GM21576 (cell line): ENCODE data around the gene EDARADD.
A peak's percentile ranks its signal among the peaks of the same experiment; 100 is the strongest.

Experiments
- ATAC-seq: cut with Tn5 transposase; IDR thresholded peaks from one replicate; pipeline ENCODE4 v1.9.1; 2021; ENCODE audit warnings: mild to moderate bottlenecking, moderate library complexity; ENCODE audit not compliant: unreplicated experiment

EDARADD gene

DNA sequence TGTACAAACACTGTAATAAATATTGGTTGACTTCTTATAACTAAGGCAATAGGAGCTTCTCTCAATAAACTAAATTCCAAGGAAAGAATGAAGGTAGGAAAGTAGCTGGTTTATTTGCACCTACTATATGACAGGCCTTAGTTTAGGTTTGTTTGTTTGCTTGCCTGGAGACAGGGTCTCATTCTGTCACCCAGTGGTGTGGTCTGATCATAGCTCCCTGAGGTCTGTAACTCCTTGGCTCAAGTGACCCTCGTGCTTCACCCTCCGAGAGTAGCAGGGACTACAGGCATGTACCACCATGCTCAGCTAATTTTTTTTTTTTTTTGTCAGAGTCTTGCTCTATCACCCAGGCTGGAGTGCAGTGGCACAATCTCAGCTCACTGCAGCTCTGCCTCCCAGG lies 1.9 kb upstream of the EDARADD start:
- no peak for ATAC-seq

DNA sequence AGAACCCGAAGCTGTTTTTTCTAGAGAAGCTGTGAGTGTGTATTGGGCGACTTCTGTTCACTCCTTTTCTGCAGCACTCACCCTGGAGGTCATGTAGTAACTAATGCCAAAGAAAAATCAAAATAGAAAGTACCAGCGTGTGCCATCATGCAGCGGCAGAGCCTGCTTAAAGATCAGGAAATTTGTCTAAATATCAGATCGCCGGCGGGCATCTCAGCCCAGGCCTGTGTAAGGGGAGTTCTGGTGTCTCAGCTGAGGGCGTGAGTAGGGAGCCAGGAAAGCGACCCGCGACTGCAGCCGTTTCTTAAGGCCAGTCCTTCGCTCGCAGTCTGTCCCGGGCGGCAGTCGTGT lies 768 bp downstream of the EDARADD start:
- no peak for ATAC-seq

DNA sequence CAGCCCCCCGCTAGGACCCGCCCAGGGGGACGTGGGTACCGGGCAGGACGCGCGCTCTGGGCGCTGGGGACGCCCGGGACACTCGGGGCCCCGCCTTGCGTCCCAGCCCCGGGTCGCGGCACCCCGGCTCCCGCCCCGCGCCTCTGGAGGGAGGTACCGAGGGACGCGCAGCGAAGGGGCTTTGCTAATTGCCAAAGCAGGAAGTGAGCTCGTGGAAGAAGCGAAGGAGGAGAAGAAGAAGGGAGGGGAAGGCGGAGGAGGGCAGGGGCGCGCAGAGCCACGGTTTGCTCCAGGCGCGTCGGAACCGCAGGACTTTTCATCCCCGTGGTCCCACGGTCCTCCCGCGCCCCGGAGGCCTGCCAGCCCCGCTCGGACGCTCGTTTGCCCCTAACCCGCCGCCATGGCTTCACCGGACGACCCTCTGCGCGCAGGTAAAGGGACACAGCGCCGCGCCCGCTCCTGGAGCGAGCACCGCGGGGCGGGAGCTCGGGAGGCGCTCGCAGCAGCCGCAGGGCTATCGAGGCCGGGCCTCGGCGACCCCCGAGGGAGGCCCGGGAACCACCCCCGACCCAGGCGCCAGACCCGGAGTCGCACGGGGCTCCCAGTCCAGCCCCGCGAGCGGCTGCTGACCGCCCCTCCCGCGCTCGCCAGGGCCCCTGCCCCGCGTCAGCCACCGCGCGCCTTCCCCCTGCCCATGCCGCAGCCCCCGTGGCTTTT lies 1.3 kb downstream of the EDARADD start:
- ATAC-seq: no peak

DNA sequence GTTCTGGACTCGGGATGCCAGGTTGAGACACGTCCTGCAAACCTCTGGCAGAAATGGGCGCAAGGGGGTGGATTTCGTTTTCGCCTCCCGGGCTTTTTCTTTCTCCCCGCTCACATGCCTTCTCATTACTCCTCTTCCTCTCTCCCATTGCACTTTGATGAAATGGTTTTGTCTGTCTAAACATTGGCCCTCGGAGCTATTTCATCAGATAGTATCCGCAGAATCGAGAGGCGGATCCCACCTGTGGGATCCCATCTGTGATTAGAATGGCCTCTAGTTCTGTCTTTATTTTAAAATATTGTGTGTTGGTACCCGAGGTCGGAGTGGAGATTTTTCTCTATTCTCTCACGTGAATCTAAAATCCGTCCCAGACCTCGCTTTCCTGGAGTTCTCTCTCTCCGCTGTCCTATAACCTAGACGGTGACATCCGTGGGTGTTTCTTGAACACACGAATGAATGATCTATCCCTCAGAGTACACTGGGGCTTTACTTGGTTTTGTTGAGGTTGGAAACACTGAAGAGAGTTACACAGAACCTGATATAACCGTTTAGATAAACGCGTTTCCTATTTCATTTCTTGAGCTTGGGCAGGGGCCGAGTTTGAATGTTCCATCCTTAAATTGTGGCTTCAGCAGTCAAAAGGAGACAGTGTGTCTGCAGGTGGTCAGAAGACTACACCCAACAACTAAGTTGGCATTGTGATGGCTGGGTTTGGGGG lies 2.0 kb downstream of the EDARADD start:
- ATAC-seq: no peak

DNA sequence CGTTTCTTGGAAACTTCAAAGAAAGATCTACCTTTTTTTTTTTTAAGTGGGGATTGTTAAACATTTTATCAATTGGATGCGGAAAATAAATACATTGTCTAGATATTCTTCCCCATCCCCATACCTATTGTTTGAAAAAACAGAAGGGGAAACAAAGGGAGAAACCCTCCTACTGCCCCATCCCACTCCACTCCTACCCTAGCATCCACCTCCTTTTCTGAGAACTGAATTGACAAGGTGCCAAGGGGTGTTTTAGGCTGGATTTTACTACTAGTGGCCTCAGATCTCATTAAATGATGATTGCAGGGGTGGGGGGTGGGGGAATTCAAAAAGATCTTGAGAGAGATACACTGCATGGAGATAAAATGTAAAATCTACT lies 2.6 kb downstream of the EDARADD start:
- no peak for ATAC-seq

DNA sequence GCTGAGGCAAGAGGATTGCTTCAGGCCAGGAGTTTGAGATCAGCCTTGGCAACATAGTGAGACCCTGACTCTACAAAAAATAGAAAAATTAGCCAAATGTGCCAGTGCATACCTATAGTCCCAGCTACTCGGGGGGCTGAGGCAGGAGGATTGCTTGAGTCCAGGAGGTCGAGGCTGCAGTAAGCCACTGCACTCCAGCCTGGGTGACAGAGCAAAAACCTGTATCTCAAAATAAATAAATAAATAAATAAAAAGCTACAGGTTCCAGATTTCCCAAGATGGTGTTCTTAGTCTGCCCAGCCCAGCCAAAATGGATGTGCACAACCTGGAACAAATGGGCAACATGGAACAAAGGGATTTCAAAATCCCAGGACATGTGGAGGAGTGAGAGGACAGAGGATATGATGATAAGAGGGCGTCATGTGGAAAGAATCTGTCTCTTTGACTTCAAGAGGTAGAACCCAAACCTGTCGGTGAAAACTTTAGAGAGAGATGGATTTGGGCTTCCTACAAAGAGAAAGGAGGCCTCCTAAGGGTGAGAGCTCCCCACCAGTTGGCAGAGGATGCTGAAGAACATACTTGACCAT lies 3.2 kb downstream of the EDARADD start:
- no peak for ATAC-seq

DNA sequence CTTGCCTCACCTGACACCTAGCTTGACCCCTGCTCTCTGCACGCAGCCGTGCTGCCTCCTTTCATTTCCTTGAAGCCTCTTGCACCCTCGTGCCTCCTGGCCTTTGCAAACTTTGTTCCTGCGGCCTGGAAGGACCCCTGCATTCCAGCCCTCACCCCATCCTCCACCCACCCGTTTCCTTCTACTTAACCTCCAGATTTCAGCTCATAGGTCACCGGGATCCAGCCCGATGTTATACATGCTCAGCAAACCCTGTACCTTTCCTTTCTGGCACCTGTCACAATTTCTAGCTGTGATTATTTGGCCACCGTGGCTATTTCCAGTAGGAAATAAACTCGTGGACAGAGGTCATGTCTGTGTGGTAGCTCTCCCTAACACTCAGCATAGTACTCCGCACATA lies 4.5 kb downstream of the EDARADD start:
- ATAC-seq: no peak

DNA sequence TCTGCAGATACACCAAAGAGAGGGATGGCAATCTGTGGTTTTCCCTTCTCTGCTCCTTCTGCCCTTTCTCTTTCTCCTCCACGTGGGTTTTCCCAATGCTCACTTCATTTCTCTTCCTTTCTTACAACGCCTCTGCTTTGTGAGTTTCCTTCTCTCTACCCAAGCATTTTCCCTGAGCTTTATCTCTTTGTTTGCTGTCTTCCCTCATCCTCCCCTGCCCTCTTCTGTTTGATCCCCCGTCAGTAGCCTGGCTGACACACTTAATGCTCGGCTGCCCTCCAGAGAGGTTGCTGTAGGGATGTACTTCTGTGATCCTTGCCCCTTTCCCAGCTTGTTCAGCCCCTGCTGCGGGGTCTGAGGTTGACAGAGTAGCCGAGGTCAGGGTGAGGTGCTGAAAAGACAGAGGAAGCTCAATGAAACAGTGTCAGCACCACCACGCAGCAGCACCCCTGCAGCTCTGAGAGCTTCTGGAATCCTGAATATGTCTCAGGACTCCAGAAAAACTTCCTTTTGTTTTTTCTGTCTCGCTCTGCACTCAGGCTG lies 6.0 kb downstream of the EDARADD start:
- no peak for ATAC-seq

DNA sequence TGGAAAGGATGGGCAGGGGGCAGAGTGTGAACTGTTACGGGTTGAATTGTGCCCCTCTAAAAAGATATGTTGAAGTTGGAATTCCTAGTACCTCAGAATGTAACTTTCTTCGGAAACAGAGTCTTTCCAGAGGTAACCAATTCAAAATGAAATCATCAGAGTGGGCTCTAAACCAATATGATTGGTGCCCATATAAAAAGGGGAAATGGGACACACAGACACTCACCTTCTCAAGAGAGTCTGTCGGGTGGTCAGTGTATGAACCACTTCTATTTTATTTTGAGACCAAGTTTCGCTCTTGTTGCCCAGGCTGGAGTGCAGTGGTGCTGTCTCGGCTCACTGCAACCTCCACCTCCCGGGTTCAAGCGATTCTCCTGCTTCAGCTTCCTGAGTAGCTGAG lies 7.6 kb downstream of the EDARADD start:
- ATAC-seq: no peak

DNA sequence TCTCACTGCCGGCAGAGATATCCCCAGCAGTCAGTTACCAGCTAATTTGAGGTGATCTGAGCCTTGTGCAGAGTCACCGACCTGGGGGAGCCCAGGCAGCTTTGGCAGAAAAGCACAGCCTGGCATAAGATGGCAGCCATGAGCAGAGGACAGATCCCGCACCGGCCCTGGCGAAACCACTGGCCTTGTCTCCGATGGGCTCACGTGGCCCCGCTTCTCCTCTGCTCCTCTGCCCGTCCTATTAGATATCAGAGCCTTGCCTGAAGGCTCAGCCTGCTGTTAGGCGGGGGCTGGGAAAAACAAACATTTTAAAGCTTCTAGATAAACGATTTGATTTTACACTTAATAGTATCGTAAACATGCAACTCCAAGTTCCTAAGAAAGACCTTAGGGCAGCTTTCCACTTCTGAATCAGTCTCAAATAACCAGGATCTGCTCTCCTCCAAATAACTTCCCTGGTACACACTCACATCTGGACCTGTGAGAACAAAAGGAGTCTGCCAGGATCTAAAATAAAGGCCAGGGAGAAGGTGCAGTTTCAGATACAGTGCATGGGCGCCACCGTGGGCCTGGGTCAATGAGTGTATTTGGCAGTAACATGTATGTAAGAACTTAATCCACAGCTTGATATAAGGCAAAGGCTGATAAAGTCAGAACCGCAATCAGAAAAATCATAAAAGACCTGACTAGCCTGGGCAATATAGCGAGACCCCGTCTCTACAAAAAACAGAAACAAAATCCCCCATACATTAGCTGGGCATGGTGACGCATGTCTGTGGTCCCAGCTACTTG lies 10.0 kb downstream of the EDARADD start:
- no peak for ATAC-seq

DNA sequence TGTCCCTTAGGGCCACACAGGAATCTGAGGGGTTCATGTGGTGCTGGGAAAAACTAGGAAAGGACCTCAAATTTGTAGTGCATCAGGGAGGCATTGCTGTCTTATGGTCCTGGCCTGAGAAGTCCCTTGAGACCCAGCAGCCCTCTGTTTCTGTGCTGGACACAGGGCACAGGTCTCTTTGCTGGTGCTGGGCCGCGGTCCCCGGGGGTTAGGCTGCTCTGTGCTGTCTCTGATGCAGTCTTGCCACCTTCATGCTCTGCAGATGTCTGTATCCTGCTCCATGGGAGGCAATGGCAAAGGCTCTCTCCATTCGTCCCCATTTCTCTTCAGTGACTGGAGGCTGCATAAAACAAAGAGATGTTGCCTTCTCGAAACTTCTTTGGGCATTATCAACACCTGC lies 13.0 kb downstream of the EDARADD start:
- no peak for ATAC-seq

DNA sequence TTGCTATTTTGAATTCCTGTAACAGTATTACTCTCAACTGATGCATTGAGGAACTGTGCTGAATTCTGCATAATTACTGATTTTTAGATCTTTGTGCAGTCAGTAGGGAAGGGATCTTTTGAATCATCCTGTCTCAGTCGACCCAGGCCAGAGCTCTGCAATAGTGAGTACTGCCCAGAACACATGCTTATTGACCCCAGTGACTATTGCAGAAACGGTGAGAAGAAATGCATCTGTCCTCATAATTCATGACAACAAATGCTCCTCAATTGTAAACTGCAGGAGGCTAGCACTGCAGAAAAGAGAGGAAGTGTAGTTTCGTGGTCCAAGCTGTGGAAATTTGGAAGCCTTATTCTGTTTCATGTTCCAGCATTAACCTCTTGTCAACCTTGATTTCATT lies 19.6 kb downstream of the EDARADD start:
- ATAC-seq: no peak

DNA sequence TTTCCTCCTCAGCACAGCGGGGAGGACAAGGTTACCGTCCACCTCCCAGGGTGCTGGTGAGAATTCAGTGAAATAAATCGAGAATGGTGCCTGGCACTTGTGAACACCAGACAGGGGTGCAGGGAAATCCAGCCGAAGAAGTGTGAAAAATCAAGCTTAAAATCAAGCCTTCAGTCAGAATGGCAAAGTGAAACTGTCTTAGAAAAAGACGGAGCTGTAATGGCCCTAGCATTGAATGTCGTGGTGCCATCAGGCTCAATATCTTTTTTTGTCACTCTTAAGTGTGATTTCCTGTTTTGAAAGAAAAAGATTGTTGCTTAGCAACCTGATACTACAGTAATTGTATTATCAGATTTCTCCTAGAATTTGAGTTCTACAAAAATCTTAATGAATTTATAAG lies 22.1 kb downstream of the EDARADD start:
- ATAC-seq: no peak

DNA sequence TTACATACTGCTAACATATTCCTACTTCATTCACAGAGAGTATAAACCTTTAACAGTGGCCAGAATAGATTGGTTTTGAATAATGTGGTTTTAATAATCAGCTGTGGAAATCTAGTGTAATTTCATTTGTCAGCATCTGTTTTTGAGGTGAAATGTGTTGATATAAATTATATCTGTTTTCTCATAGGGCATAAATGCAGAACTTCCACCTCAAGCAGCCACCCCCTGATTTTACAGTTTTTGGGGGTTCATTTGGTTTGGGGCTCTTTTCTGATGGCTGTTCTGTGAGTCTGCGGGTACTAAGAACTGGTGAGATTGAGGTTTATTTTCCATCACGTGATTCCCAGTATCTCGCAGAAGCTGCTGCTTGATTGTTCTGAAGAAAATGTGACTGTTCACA lies 23.2 kb downstream of the EDARADD start:
- no peak for ATAC-seq

DNA sequence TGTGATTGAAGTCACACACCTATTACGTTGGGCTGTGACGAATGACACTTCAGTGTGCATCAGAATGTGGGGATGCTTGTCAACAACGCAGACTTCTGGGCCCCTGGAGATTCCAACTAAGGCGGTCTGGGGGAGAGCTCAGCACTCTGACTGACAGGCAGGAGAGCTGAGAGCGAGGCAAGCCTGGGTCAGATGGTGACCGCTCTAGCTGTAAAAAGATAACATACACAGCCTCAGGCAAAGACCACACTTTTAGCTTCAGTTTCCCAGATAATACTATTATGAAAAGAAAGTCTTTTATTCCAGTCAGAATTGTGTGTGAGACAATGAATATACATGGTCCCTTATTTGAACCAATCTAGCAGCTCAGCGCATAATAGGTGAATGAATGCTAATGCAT lies 25.4 kb downstream of the EDARADD start:
- no peak for ATAC-seq

DNA sequence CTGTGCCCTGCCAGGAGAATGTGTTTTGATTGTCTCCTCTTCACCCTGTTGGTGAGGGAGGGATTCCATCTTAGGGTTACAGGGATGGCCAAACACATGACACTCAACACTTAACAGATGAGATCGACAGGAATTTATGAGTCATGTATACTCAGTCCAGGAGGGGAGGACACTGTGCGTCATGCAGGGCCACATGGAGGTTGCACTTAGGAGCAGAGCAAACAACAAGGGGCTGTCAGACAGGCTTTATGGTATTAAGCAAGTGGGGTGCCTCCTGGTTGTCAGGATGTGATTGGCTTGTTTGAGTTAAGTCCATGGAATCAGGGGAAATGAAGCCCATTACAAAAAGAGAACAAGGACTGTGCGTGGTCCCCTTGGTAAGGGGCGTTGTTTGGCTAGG lies 26.9 kb downstream of the EDARADD start:
- no peak for ATAC-seq

DNA sequence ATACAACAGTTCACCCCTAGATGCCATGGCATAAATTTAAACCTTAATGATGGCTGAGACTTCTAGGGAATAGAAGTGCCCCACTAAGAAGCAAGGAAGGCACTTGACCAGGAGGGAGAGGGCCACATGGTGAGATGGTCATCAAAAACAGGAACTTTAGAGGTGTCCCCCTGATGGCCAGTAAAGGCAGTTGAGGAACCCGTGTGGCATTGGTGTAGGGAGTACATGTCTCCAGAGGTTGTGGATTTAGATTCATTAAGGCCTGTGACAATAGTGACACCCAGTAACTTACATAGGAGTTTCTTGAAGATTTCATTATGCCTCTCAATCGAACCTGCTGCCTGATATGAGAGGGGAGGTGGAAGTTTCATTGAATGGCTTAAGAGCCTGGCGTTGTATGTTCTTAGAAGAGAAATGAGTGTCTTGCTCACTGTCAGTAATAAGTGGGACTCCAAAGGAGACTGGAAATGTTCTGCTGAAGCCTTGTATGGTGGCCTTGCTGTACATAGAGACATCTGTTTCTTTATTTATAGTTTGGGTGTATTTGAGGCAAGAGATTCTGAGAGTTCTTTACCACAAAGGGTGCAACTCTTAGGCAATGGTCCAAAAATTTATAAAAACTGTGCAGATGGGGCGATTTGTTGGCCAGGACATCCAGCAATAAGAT lies 27.9 kb downstream of the EDARADD start:
- ATAC-seq: no peak

DNA sequence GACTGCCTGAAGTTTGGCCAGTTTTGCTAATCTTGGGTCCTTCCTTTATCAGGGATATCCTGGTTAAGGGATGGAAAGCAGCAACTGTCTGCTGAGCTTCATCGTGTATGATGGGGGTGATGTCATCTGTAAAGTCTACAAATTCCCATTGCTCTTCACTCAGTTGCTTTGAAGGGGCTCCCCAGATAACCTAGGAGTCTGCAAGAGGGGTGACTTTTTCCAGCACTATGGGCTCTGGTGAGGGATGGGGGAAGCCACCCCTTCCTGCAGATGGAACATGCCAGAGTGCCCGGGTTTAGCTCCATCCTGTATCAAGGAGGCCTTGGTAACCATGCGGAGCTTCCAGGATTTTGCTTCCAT lies 28.4 kb downstream of the EDARADD start:
- no peak for ATAC-seq

DNA sequence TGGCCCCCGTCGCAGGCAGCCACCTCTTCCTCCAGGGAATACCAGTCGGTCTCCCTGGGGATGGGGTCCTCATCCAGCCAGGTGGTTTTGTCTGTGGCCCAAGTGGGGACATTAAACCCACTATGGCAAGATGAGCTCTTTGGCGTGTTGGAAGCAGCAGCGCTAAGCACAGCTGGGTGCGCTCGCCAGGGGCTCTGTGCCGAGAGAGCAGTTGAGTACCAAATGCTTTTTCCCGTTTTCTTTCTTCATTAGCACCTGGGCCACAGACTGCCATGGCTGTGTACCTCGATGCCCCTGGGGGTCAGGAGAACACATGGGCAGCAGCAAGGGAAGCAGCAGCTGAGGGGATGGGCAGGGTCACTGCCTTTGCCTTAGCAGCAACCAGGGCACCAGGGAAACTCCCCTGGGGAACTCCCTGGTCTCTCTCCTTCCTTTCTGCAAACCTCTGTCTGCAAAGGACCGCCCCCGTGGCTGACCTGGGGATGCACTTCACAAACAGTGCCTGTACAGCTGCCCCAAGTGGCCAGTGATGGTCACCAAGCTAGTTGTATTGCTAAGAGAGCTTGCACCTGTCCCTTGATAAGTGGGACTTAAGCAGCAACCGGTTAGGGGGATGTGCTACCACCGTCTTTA lies 31.1 kb downstream of the EDARADD start:
- peak; percentile 93 for ATAC-seq

DNA sequence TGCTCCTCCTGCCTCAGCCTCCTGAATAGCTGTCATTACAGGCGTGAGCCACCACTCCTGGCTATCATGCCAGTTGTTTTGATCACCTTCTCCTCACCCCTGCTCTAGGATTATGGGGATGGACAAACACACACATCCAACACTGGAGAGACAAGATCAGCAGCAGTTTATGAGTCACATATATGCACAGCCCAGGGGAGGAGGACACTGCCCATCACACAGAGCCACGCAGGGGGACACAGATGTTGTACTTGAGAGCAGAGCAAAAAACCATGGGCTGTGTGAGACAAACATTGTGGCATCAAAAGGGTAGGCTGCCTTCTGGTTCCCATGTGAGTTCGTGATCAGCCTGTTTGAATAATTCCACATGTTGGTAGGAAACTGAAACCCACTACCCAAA lies 32.1 kb downstream of the EDARADD start:
- ATAC-seq: no peak
